Islet of Langerhans (tissue), 1 donor: ENCODE measurements around the gene LYPD1.
"Not testable (repeated sequence)": the region's sequence is repeated elsewhere in the genome, so short reads cannot be mapped to it uniquely, and the experiment has no call there.

ENCODE experiments used
- FAIRE-seq: peaks from one replicate; lab custom pipeline; 2011; peaks lifted over from hg19 to GRCh38; lab: Jason Lieb, UNC

The LYPD1 gene

GRCh38 chr2:132669908-132670495 lies at the start of gene LYPD1:
LYPD1 (minus strand) TSS chr2:132670205; CDS start chr2:132669932, 273 bp downstream.
- no peak for FAIRE-seq

- no peak for FAIRE-seq
Measured at GRCh38 chr2:132719480-132719879, 49.5 kb upstream of the LYPD1 start.

GRCh38 chr2:132716954-132717353 lies 46.9 kb upstream of the LYPD1 start:
- FAIRE-seq = no peak

- FAIRE-seq = no peak
Measured at GRCh38 chr2:132715386-132716351, 45.7 kb upstream of the LYPD1 start.

GRCh38 chr2:132703396-132703795 lies 33.4 kb upstream of the LYPD1 start:
- FAIRE-seq = no peak

GRCh38 chr2:132701810-132702209 lies 31.8 kb upstream of the LYPD1 start:
- FAIRE-seq = no peak

GRCh38 chr2:132699802-132700201 lies 29.8 kb upstream of the LYPD1 start:
- FAIRE-seq = not testable (repeated sequence)

- FAIRE-seq = not testable (repeated sequence)
Measured at GRCh38 chr2:132698347-132698746, 28.3 kb upstream of the LYPD1 start.

- FAIRE-seq = no peak
Measured at GRCh38 chr2:132697556-132698205, 27.7 kb upstream of the LYPD1 start.

GRCh38 chr2:132692816-132693215 lies 22.8 kb upstream of the LYPD1 start:
- FAIRE-seq = no peak

- no peak for FAIRE-seq
Measured at GRCh38 chr2:132691556-132691955, 21.6 kb upstream of the LYPD1 start.

GRCh38 chr2:132690664-132691303 lies 20.8 kb upstream of the LYPD1 start:
- FAIRE-seq = no peak

GRCh38 chr2:132681766-132682165 lies 11.8 kb upstream of the LYPD1 start:
- no peak for FAIRE-seq

- FAIRE-seq = no peak
Measured at GRCh38 chr2:132680544-132680943, 10.5 kb upstream of the LYPD1 start.

- no peak for FAIRE-seq
Measured at GRCh38 chr2:132678483-132678882, 8.5 kb upstream of the LYPD1 start.

GRCh38 chr2:132677661-132678060 lies 7.7 kb upstream of the LYPD1 start:
- FAIRE-seq = no peak

- peak; percentile 75 for FAIRE-seq
Measured at GRCh38 chr2:132676999-132677398, 7.0 kb upstream of the LYPD1 start.

- no peak for FAIRE-seq
Measured at GRCh38 chr2:132671151-132671835, 1.3 kb upstream of the LYPD1 start.

GRCh38 chr2:132670496-132671150 lies 618 bp upstream of the LYPD1 start:
- no peak for FAIRE-seq

GRCh38 chr2:132668987-132669907 lies 758 bp downstream of the LYPD1 start:
- no peak for FAIRE-seq
